Stimulated activated naive B cell treated with anti-CD40 and anti-IgM and Interleukin-4, amounts not matched to agents 10 μg/mL and 1 μg/mL and 100 μg/mL, for 72 hours (primary cell): ENCODE results near the gene PTPRN2.
A peak's percentile ranks its signal among the peaks of the same experiment; 100 is the strongest.

Experiments used
- ATAC-seq, 2 donors: fragments of 150-1000 bp; cut with Tn5 transposase; replicated peaks; 2 replicates each; pipeline ENCODE4 v1.10.0; 2021; ENCODE audit warnings: moderate library complexity in 1 of 2
- DNase-seq: peaks from one replicate; pipeline ENCODE4 v3.0.0; 2021
- H3K27ac Mint-ChIP-seq: one replicate; pipeline ENCODE4 v1.8.0; 2022; ENCODE audit warnings: mild to moderate bottlenecking, mixed read lengths
- H3K27me3 Mint-ChIP-seq, 2 donors: one replicate each; pipeline ENCODE4 v1.8.0; 2022; ENCODE audit warnings: mixed read lengths in 2 of 2
- H3K36me3 Mint-ChIP-seq, 2 donors: one replicate each; pipeline ENCODE4 v1.8.0; 2022; ENCODE audit warnings: mixed read lengths in 2 of 2, mild to moderate bottlenecking in 1 of 2
- H3K4me1 Mint-ChIP-seq, 2 donors: one replicate each; pipeline ENCODE4 v1.8.0; 2022; ENCODE audit warnings: mixed read lengths in 2 of 2, mild to moderate bottlenecking in 1 of 2
- H3K4me3 Mint-ChIP-seq, 2 donors: one replicate each; pipeline ENCODE4 v1.8.0; 2022; ENCODE audit warnings: mild to moderate bottlenecking in 2 of 2, mixed read lengths in 2 of 2, moderate library complexity in 1 of 2
- H3K9me3 Mint-ChIP-seq, 2 donors: one replicate each; pipeline ENCODE4 v1.8.0; 2022; ENCODE audit warnings: mixed read lengths in 2 of 2, mild to moderate bottlenecking in 1 of 2

The PTPRN2 gene

DNA sequence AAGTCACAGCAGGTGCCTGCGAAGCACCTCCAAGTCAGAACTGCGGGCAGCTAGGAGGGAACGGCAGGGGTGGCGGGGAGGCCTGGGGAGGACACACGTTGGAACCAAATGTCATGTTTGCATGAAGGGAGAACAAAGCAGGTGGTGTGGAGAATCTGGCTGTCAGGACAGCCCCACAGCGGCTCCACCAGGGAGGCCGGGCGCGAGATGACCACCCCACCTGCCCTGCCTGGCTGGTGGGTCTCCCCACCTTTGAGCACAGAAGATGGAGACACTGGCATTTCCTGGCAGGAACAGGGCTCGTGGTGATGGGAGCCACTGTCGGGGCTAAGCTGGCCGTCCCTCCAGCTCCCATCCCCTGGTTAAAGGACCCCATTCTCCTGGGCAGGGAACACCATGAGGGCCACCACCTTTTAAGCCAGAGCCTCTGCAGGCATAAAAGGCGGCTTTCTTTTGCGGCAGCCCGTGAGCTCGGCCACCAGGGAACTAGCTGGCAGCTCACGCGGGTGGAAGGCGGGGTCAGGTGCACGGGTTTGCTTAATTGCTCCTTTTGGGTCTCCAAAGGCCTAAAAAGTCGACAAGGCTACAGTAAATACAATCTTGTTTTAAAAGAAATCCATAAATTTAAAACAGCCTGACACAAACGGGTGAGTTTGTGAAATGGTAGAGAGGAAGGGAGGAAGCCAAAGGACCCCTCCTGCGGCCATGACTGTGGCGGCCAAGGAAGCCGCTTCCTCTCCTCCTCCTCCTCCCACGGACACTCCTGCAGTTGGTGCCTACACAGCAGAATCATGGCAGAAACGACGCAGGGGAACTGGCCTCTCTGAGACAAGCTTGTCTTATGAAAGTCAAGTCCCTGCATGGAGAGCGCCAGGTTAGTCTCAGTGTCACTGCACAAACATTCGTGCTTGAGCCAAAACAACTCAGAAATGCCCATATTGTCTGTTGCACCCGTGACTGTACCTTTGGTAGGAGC lies 1037.0 kb downstream of the PTPRN2 start:
- no peak for DNase-seq
- no peak for ATAC-seq
- Mint-ChIP-seq H3K27me3 (peaks cover 0 to 5% of the 10 kb centered on the region in 2 donors), H3K27ac (no peak overlapping the region), H3K4me1 (no peaks in the 10 kb centered on the region), H3K36me3 (peaks cover 6 to 29% of the 10 kb centered on the region in 2 donors), H3K9me3 (no peaks in the 10 kb centered on the region), H3K4me3 (no peak overlapping the region)

DNA sequence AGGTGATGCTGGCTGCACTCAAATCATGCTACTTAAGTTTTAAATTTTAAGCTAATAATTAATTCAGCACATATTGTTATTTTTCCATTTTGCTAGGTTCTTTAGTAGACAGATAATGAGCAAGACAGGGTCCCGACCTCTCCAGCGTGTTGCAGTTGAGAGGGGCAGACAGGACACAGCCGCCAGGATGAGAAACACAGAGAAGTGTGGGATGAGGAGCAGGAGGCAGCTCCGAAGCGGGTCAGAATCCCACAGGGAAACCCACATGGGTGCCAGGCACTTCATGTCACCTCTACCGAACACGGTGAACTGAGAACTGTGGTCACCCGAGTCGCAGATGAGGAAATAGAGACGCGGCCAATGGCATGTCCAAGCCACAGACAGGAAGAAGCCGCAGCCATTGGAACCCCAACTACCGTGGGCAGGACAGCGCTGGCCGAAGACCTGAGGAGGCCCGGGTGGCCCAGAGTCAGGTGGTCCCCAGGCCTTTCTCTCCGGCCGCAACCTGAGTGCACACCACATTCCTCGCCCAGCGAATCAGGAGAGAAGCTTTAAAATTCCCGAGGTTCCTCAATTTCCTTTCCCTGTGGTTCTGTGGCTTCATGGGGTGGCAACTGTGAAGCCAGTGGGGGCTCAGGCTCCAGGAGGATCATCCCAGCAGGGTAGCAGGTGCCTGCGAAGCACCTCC lies 1037.9 kb downstream of the PTPRN2 start:
- Mint-ChIP-seq H3K4me3 (no peak overlapping the region), H3K36me3 (peaks cover 6 to 37% of the 10 kb centered on the region in 2 donors)

GRCh38 chr7:157548691-157549303 lies 1038.8 kb downstream of the PTPRN2 start:
- ATAC-seq: no peak

More for the DNA sequence above, 1037.9 kb downstream of the PTPRN2 start:
- peaks cover 0 to 5% of the 10 kb centered on the region in 2 donors for H3K27me3 Mint-ChIP-seq
- H3K27ac Mint-ChIP-seq: no peak overlapping the region
- peaks cover 0 to 3% of the 10 kb centered on the region in 2 donors for H3K4me1 Mint-ChIP-seq
- no peak for DNase-seq
- ATAC-seq: no peak
- H3K9me3 Mint-ChIP-seq: peaks cover 4% of the 10 kb centered on the region in 2 donors

DNA sequence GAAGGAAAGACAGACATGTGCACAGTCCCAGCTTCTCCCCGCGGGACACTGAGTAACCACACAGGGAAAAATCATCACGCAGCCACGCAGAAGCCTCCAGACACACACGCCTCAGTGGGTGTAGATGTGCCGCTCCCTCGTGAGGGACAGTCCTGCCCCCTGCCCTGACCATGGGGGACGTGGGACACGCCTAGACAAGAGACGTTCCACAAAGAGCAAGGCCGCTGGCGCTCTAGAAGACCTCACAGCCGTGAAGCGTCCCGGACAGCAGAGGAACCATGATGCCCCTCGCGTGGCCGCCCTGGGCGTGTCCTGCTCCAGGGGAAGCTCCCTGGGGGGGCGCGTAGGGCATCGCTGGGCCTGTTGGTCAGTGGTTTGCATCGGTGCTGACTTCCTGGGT lies 1040.0 kb downstream of the PTPRN2 start:
- H3K4me3 Mint-ChIP-seq: no peak overlapping the region
- H3K4me1 Mint-ChIP-seq: peaks cover 0 to 11% of the 10 kb centered on the region in 2 donors
- peaks cover 8 to 45% of the 10 kb centered on the region in 2 donors for H3K36me3 Mint-ChIP-seq
- H3K9me3 Mint-ChIP-seq: peaks cover 7 to 13% of the 10 kb centered on the region in 2 donors
- DNase-seq (no peak), ATAC-seq (no peak)
- no peak overlapping the region for H3K27ac Mint-ChIP-seq
- H3K27me3 Mint-ChIP-seq: peaks cover 0 to 5% of the 10 kb centered on the region in 2 donors

More at GRCh38 chr7:157548691-157549303, 1038.8 kb downstream of the PTPRN2 start:
- Mint-ChIP-seq H3K27ac (no peak overlapping the region), H3K4me3 (no peak overlapping the region), H3K36me3 (peaks cover 8 to 47% of the 10 kb centered on the region in 2 donors), H3K4me1 (peaks cover 0 to 11% of the 10 kb centered on the region in 2 donors), H3K27me3 (peaks cover 0 to 5% of the 10 kb centered on the region in 2 donors), H3K9me3 (peaks cover 7 to 13% of the 10 kb centered on the region in 2 donors)
- DNase-seq: no peak

DNA sequence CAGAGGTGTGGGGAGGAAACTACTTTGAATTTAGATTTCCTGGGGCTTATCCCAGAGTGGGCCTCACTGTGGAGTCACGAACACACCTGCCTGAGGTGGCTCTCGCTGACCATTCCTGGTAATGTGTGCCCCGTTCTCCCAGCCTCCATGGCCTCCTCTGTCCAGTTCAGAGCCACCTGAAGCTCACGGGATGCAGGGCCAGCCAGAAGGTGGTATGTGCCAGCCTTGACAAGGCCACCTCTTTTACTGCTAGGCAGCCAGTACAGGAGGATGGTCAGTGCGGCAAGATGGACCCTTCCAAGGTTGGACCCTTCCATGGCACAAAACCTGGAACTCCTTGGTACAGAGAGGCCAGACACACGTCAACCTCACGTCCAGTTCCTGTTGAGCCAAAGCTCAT lies 1040.5 kb downstream of the PTPRN2 start:
- ATAC-seq (no peak), DNase-seq (no peak)
- Mint-ChIP-seq H3K27me3 (peaks cover 0 to 5% of the 10 kb centered on the region in 2 donors), H3K36me3 (peaks cover 8 to 45% of the 10 kb centered on the region in 2 donors), H3K9me3 (peaks cover 7 to 13% of the 10 kb centered on the region in 2 donors), H3K27ac (no peak overlapping the region), H3K4me1 (peaks cover 0 to 11% of the 10 kb centered on the region in 2 donors), H3K4me3 (no peak overlapping the region)

DNA sequence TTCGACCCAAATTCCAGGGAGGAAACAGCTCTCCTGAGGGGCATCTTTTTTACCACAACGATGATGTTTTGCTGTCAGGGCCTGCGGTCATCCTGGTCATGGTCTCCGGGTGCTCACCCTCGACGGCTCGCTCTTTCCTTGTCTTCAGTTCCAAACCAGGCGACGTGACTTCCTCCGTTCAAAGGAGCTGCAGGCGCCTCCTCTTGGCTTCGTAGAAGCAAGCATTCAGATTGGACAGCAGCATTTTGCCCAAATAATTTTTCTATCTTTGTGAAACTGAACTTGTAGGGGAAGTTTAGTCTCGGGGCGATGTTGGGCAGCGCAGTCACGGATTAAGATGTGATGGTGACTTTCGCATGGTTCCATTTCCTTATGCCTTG lies 1042.0 kb downstream of the PTPRN2 start:
- no peak overlapping the region for H3K4me3 Mint-ChIP-seq
- DNase-seq: no peak
- H3K4me1 Mint-ChIP-seq: peaks cover 0 to 11% of the 10 kb centered on the region in 2 donors
- no peak for ATAC-seq
- H3K27me3 Mint-ChIP-seq: peaks cover 0 to 5% of the 10 kb centered on the region in 2 donors
- peaks cover 9 to 51% of the 10 kb centered on the region in 2 donors for H3K36me3 Mint-ChIP-seq
- H3K9me3 Mint-ChIP-seq: peaks cover 7 to 13% of the 10 kb centered on the region in 2 donors
- H3K27ac Mint-ChIP-seq: no peak overlapping the region

DNA sequence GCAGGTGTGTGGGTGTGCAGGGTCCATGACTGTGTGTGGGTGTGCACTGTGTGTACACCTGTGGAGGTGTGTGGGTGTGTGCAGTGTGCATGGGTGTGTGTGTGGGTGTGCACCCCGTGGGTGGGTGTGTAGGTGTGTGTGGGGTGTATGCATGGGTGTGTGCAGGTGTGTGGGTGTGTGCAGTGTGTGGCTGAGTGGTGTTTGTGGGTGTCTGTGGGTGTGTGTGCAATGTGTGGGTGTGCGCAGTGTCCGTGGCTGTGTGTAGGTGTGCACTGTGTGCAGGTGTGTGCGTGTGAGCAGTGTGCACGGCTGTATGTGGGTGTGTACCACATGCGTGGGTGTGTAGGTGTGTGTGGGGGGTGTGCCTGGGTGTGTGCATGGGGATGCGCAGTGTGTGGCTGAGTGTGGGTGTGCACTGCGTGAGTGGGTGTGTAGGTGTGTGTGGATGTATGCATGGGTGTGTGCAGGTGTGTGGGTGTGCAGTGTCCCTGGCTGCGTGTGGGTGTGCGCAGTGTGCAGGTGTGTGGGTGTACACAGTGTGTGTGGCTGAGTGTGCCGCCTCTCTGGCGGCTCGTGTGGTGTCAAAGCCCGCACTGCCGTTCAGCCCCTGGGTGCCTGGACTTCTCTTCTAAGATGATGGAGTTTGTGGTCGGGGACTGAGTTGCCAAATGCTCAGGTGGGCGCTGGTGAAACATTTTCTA lies 1042.5 kb downstream of the PTPRN2 start:
- H3K27me3 Mint-ChIP-seq: peaks cover 0 to 5% of the 10 kb centered on the region in 2 donors
- ATAC-seq (no peak), DNase-seq (no peak)
- H3K4me3 Mint-ChIP-seq: no peak overlapping the region
- peak overlapping the region; percentile 3 for H3K27ac Mint-ChIP-seq
- peaks cover 0 to 11% of the 10 kb centered on the region in 2 donors for H3K4me1 Mint-ChIP-seq
- H3K36me3 Mint-ChIP-seq: peaks cover 9 to 53% of the 10 kb centered on the region in 2 donors
- peaks cover 7 to 13% of the 10 kb centered on the region in 2 donors for H3K9me3 Mint-ChIP-seq

- DNase-seq (no peak), ATAC-seq (no peak)
- no peak overlapping the region for H3K27ac Mint-ChIP-seq
- H3K4me3 Mint-ChIP-seq: no peak overlapping the region
- no peaks in the 10 kb centered on the region for H3K27me3 Mint-ChIP-seq
- peaks cover 0 to 11% of the 10 kb centered on the region in 2 donors for H3K4me1 Mint-ChIP-seq
- peaks cover 7 to 13% of the 10 kb centered on the region in 2 donors for H3K9me3 Mint-ChIP-seq
- H3K36me3 Mint-ChIP-seq: peaks cover 9 to 51% of the 10 kb centered on the region in 2 donors
These were observed 1043.4 kb downstream of the PTPRN2 start for GRCh38 chr7:157544226-157544625.

GRCh38 chr7:157543791-157544190 lies 1043.8 kb downstream of the PTPRN2 start:
- H3K27me3 Mint-ChIP-seq: no peaks in the 10 kb centered on the region
- H3K36me3 Mint-ChIP-seq: peaks cover 9 to 51% of the 10 kb centered on the region in 2 donors
- H3K4me1 Mint-ChIP-seq: peaks cover 0 to 11% of the 10 kb centered on the region in 2 donors
- peaks cover 7 to 13% of the 10 kb centered on the region in 2 donors for H3K9me3 Mint-ChIP-seq
- no peak overlapping the region for H3K27ac Mint-ChIP-seq
- no peak overlapping the region for H3K4me3 Mint-ChIP-seq
- ATAC-seq: no peak
- no peak for DNase-seq

- H3K4me1 Mint-ChIP-seq: peaks cover 0 to 11% of the 10 kb centered on the region in 2 donors
- peaks cover 0 to 2% of the 10 kb centered on the region in 2 donors for H3K27me3 Mint-ChIP-seq
- H3K4me3 Mint-ChIP-seq: no peak overlapping the region
- DNase-seq (no peak), ATAC-seq (no peak)
- peaks cover 7 to 13% of the 10 kb centered on the region in 2 donors for H3K9me3 Mint-ChIP-seq
- H3K27ac Mint-ChIP-seq: no peak overlapping the region
- H3K36me3 Mint-ChIP-seq: peaks cover 9 to 50% of the 10 kb centered on the region in 2 donors
These were observed 1044.3 kb downstream of the PTPRN2 start for GRCh38 chr7:157543276-157543675.

DNA sequence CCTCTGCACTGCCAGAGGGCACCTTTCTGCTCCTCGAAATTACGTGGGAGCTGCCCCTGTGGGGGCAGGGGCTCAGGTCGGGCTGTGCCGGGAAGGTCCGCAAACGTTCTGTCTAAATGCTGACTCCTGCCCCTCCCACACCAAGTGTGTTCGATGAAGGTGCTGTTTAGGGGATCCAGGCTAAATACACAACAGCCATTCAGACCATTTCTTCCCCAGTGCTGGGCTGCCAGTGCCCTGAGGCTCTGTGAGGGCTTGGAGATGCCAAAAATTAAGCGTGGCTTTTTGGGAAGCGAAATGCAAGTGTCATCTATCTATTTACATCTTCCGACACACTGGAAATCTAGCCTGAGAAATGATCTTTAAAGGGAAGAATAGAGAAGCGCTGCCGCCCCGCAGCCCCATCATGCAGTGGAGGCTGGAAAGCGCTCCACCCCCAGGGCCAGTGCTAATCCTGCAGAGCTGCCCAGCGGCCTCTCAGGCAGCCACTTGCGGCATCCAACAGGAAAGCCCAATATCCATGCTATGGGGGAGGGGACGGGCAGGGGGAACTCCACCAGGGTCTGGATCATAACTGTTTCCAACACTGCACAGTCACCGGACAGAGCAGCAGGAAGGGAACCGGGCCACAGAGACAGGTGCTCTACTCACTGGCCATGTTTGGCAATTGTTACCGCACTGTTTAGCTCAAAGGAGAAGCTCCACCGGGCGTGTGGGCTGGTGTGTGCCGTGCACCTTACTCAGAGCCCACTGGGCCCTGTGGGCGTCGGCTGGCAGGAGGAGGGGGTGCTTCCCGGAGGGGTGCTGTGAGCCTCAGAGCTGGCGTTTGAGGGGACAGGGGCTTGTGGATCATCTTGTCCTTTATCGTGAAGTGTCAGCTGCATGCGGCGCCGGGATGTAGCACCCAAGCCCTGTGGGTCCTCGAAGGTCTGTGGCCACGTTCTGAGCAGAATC lies 1045.3 kb downstream of the PTPRN2 start:
- DNase-seq (no peak), ATAC-seq (no peak)
- Mint-ChIP-seq H3K27me3 (peaks cover 8 to 12% of the 10 kb centered on the region in 2 donors), H3K27ac (no peak overlapping the region), H3K4me3 (no peak overlapping the region), H3K36me3 (peaks cover 8 to 44% of the 10 kb centered on the region in 2 donors), H3K9me3 (peaks cover 7 to 13% of the 10 kb centered on the region in 2 donors), H3K4me1 (peaks cover 0 to 11% of the 10 kb centered on the region in 2 donors)

DNA sequence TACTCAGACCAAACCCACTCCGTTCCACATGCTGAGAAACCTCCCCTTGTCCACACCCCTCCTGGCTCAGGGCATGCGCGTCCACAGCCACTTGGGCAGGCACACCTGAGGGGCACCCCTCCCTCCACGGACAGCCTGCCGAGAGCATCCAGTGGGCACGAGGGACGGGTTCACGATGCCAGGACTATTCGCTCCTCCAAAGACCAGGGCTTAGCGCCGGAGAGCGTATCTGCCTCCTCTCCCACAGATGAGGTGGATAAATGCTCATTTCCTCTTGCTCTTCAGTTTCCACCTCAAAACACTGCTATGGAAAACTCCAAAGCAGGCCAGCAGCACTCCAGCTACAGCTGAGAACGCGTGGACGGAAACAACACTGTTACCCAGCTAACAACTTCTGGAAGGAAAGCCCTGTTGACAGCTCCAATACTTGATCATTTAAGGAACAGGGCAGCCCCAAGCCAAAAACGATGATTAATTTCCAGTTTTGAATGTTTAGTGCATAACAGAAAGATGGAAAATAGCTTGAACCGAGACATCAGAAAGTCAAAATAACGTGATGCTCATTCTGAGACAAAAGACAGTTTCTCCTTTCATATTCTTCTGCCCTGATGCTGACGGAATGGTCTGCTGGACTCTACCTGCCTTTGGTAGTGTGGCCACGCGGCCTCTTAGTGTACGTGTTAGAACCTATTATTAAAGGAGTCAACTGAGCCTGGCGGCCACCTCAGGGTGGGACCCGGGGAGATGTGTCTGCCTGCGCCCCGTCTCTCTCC lies 1046.1 kb downstream of the PTPRN2 start:
- H3K9me3 Mint-ChIP-seq: peaks cover 7 to 13% of the 10 kb centered on the region in 2 donors
- no peak for ATAC-seq
- H3K4me3 Mint-ChIP-seq: no peak overlapping the region

More for the DNA sequence above, 1046.1 kb downstream of the PTPRN2 start:
- DNase-seq: no peak
- no peak overlapping the region for H3K27ac Mint-ChIP-seq
- peaks cover 4 to 40% of the 10 kb centered on the region in 2 donors for H3K36me3 Mint-ChIP-seq
- H3K4me1 Mint-ChIP-seq: peaks cover 0 to 11% of the 10 kb centered on the region in 2 donors
- peaks cover 12 to 14% of the 10 kb centered on the region in 2 donors for H3K27me3 Mint-ChIP-seq
